ENCODE measurements around the gene CTPS1. TPM values are rescaled to one million over a fixed set of nuclear protein-coding genes. Genes with fewer than 3 reads are reported as not detected.

CTPS1 gene
- total RNA-seq, 1 experiment from 2014 or later: 23.0 TPM

GRCh38 chr1:41033272-41033671 is 53.8 kb downstream of the CTPS1 start:
- DNase-seq (ENCODE audit: low read depth, low spot score): no peak
- in situ Hi-C loops (cut with HindIII; ENCODE audit: low pct_unique_long_range_greater_than_20kb, low sequenced_read_pairs): no loop called here

- DNase-seq (ENCODE audit: low read depth, low spot score): no peak
- in situ Hi-C loops (cut with HindIII; ENCODE audit: low pct_unique_long_range_greater_than_20kb, low sequenced_read_pairs): no loop called here
These were observed 57.8 kb downstream of the CTPS1 start for GRCh38 chr1:41037116-41037903.

DNA sequence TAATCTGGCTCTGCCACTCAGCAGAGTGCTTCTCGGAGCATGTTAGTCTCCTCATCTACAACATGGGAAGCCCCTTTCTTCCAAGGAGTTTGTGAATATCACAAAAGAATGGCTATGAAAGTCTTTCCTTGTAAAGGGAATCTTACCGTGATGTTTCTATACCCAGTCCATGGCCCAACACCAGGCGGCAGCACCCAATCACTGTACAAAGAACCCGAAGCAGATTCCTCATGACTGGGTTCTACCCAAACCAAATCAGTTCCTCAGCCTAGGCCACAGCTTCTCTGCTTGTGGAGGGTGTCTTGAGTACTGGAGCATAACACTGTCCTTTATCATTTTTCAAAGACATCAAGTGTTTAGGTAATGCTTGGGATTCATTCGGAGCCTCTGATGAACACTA is 58.6 kb downstream of the CTPS1 start:
- peak; percentile 40 for DNase-seq (ENCODE audit: low read depth, low spot score)
- in situ Hi-C loops (cut with HindIII; ENCODE audit: low pct_unique_long_range_greater_than_20kb, low sequenced_read_pairs): no loop called here

- in situ Hi-C loops (cut with HindIII; ENCODE audit: low pct_unique_long_range_greater_than_20kb, low sequenced_read_pairs): no loop called here
- DNase-seq (ENCODE audit: low read depth, low spot score): no peak
These were observed 62.2 kb downstream of the CTPS1 start for GRCh38 chr1:41041614-41042270.

GRCh38 chr1:41044187-41044586 is 64.7 kb downstream of the CTPS1 start:
- in situ Hi-C loops (cut with HindIII; ENCODE audit: low pct_unique_long_range_greater_than_20kb, low sequenced_read_pairs): no loop called here
- DNase-seq (ENCODE audit: low read depth, low spot score): no peak

- in situ Hi-C loops (cut with HindIII; ENCODE audit: low pct_unique_long_range_greater_than_20kb, low sequenced_read_pairs): no loop called here
- no peak for DNase-seq (ENCODE audit: low read depth, low spot score)
These were observed 66.2 kb downstream of the CTPS1 start for GRCh38 chr1:41045740-41046139.

GRCh38 chr1:41046347-41046775 is 66.9 kb downstream of the CTPS1 start:
- in situ Hi-C loops (cut with HindIII; ENCODE audit: low pct_unique_long_range_greater_than_20kb, low sequenced_read_pairs): no loop called here
- no peak for DNase-seq (ENCODE audit: low read depth, low spot score)

- no peak for DNase-seq (ENCODE audit: low read depth, low spot score)
- in situ Hi-C loops (cut with HindIII; ENCODE audit: low pct_unique_long_range_greater_than_20kb, low sequenced_read_pairs): no loop called here
These were observed 69.0 kb downstream of the CTPS1 start for GRCh38 chr1:41048540-41048939.

DNA sequence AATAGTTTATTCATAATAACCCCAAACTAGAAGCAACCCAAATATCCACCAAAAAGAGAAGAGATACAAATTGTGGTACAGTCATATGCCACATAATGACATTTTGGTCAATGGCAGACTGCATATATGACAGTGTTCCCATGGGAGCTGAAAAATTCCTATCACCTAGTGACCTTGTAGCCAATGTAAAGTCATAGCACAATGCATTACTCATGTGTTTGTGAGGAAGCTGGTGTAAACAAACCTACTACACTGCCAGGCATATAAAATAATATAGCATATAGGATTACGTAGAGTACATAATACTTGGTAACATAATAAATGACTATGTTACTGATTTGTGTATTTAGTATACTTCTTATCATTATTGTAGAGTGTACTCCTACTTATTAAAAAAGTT is 71.5 kb downstream of the CTPS1 start:
- in situ Hi-C loops (cut with HindIII; ENCODE audit: low pct_unique_long_range_greater_than_20kb, low sequenced_read_pairs): no loop called here
- DNase-seq (ENCODE audit: low read depth, low spot score): no peak

DNA sequence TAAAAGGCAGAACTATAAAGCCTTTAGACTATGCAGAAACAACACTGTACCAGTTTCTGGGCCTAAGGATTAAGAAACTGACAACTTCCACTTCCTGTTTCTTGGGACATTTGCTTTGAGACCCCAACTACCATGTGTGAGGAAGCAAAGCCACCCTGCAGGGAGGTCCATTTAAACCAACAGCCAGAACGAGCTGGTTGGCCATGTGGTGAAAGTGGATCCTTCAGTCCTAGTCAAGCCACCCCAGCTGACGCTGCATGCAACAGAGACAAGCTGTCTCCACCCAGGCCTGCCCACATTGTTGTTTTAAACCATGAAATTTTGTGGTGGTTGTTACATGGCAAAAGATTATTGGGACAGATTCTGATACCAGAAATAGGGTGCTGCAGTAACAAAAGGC is 73.8 kb downstream of the CTPS1 start:
- DNase-seq (ENCODE audit: low read depth, low spot score): no peak
- in situ Hi-C loops (cut with HindIII; ENCODE audit: low pct_unique_long_range_greater_than_20kb, low sequenced_read_pairs): no loop called here

- in situ Hi-C loops (cut with HindIII; ENCODE audit: low pct_unique_long_range_greater_than_20kb, low sequenced_read_pairs): no loop called here
- no peak for DNase-seq (ENCODE audit: low read depth, low spot score)
These were observed 77.4 kb downstream of the CTPS1 start for GRCh38 chr1:41056907-41057306.

Small RNA genes lying within 50 kb of the gene (small RNA-seq; reads per million reads assigned to genes)
- 0 reads per million in 2 experiments for gene UBE2V1P8

Other genes with a start within 250 kb of the CTPS1 start
- gene KCNQ4, start 195.9 kb upstream of the CTPS1 start, total RNA-seq (2014; rRNA removed; shearing (Covaris generic)): 0.11 TPM in 1 of 2 replicates, not detected in the other
- gene CITED4, start 117.3 kb upstream of the CTPS1 start, total RNA-seq (2014; rRNA removed; shearing (Covaris generic)): 0.55 TPM in 1 of 2 replicates, not detected in the other
- 0.05 and 0.16 TPM in 2 replicates for gene SLFNL1, start 42.0 kb downstream of the CTPS1 start, total RNA-seq (2014; rRNA removed; shearing (Covaris generic))

All from SK-MEL-5 (cell line).